Hippocampal formation (tissue), 2 donors: ENCODE measurements around the gene SDR42E2.
"Not testable (repeated sequence)": the region's sequence is repeated elsewhere in the genome, so short reads cannot be mapped to it uniquely, and the experiment has no call there.

ENCODE experiments used
- DNase-seq, 2 donors: peaks; one replicate each; lab custom pipeline; 2025; lab: John Stamatoyannopoulos, UW

The SDR42E2 gene

DNA sequence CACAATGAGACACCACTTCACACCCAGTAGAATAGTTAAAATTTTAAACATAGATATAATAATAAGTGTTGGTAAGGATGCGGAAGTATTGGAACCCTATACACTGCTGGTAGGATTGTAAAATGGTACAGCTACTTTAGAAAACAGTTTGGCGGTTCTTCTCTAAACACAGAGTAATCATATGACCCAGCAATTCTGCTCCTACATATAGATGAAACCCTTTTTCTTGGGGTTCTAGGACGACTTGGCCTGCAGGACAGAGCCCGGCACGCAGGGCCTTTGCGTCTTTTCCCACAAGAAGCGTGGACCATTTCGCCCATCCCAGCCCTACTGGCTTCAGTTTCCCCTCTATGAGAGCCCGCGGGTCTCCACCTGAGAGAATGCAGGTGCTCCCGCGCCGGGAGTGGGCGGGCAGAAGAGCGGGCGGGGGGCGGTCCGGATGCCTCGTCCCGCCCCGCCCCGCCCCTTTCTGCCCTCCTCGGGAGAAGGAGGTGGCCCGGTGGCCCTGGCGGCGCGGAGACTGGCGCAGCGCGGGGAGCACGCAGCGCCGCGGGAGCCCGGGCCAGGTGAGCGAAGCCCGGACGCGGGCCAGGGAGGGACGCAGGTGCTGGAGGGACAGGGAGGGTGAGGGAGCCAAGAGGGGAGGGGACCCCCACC lies at the start of gene SDR42E2:
TSS of gene SDR42E2 (plus strand) at position 508 of the 657 bp plus-strand sequence. CDS start 3,077 bp downstream, outside the sequence.
- DNase-seq: no peak

DNA sequence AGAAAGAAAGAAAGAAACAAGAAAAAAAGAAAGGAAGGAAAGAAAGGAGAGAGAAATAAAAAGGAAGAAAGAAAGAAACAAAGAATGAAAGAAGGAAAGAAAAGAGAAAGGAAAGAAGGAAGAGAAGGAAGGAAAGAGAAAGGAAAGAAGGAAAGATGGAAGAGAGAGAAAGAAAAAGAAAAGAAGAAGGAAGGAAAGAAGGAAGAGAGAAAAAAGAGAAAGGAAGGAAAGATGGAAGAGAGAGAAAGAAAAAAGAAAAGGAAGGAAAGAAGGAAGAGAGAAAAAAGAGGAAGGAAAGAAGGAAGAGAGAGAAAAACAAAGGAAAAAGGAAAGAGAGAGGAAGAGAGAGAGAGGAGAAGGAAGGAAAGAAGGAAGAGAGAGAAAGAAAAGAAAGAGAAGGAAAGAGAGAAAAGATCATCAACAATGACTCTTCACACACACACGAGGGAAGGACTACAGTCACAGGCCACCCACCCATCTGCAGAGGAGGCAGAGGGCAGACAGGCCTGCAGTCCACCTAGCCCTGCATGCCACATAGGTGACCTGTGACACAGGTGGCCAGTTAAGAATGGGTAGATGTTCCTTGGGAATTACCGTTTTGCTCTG lies 46.1 kb upstream of the SDR42E2 start:
- DNase-seq: no peak

- no peak for DNase-seq
These were observed 44.7 kb upstream of the SDR42E2 start for GRCh38 chr16:22117609-22118008.

DNA sequence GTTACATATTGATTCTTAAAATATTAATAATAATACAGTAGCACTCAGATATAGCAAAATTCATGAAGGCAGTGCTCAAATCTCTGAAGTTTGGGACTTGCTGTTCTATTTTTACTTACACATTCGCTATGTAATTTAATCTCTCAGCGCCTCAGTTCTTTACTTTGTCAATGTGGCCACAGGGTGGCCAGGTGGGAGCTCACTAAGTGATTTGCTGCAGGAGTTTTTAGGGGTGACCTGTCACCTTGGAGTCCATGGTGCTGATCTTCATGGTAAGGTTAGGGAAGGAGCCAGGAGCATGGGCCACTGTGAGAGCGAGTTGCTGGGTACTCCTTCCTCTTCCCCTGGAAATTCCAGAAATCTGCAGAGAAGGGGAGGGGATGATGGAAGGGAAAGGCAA lies 41.9 kb upstream of the SDR42E2 start:
- DNase-seq: no peak

DNA sequence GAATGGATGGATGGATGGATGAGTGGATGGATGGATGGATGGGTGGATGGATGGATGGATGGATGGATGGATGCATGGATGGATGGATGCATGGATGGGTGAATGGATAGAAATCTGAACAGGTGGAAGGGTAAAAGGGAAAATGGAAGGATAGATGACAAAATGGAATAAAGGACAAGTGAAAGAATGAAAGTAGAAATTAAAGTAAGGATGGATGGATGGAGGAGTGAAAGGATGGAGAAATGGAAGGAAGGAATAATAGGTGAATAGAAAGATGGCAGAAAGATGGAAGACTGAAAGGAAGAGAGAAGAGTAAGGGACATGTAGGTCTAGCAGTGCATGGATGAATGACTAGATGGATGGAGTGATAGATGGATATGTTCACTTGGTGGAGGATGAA lies 40.1 kb upstream of the SDR42E2 start:
- no peak for DNase-seq

GRCh38 chr16:22123146-22123545 lies 39.2 kb upstream of the SDR42E2 start:
- DNase-seq: no peak

- DNase-seq: no peak
These were observed 38.4 kb upstream of the SDR42E2 start for GRCh38 chr16:22123759-22124490.

GRCh38 chr16:22124583-22125284 lies 37.6 kb upstream of the SDR42E2 start:
- no peak for DNase-seq

- DNase-seq: no peak
These were observed 36.2 kb upstream of the SDR42E2 start for GRCh38 chr16:22126037-22126558.

DNA sequence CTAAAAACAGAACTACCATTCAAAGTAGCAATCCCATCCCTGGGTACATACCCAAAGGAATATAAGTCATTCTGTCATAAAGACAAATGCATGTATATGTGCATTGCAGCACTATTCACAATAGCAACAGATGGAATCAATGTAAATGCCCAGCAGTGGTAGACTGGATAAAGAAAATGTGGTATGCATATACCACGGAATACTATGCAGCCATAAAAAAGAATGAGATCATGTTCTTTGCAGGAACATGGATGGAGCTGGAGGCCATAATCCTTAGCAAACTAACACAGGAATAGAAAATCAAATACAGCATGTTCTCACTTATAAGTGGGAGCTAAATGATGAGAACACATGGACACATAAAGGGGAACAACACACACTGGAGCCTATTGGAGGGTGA lies 33.8 kb upstream of the SDR42E2 start:
- not testable (repeated sequence) for DNase-seq

GRCh38 chr16:22130528-22130927 lies 31.8 kb upstream of the SDR42E2 start:
- DNase-seq: no peak

DNA sequence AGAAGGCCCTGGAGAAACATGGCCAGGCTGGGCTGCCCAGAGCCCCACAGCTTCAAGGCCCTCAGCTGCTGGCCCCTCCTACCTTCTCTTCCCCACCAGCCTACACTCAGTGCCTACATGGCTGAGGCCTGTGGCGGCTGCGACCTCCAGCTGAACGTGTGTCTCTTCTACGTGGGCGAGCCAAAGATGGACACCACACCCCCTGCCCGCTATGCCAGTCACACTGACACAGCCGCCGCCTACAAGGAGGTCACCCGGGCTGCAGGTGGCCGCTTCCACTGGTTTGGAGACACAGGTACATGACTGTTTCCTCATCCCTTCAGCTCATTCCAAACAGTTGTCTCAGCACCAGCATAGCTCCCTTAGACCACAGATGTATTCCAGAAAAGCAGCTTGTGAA lies 29.5 kb upstream of the SDR42E2 start:
- no peak for DNase-seq

- DNase-seq: no peak
These were observed 23.8 kb upstream of the SDR42E2 start for GRCh38 chr16:22138482-22138881.

DNA sequence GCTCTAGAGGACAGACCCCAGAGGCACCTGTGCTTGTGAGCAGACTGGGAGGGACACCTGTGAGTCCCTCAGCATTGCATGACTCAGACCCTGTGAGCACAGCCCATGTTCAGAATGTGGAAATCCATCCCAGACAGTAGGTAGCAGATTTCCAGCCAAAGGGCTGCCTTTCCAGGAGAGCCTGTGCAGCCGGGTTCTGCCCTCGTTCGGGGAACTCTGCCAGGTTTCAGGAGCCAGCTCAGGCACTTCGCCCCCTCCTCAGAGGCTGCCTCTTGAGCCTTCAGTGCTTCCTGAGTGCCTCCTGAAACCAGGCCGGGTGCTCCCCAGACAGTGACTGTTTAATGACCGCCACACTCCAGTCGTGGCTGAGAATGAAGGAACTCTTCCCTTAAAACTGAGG lies 23.3 kb upstream of the SDR42E2 start:
- DNase-seq: no peak

GRCh38 chr16:22139732-22140131 lies 22.6 kb upstream of the SDR42E2 start:
- DNase-seq: no peak

DNA sequence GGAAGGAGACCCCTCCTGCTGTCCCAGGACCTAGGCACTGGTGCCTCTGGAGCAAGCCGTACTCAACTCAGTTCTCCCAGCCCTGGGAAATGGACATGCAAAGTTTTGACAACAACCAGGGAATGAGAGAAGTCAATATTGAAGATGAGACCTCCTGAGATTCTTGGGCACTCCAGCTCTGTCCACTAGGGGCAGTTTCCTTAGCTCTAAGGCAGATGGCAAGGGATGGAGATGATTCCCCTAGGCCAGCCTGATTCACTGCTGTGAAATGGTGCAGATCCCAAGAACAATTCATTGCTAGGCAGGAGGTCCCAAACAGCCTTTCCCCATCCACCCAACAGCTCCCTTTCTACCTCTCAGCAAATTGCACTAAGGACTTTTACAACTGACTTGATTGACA lies 20.5 kb upstream of the SDR42E2 start:
- no peak for DNase-seq

GRCh38 chr16:22144520-22144919 lies 17.8 kb upstream of the SDR42E2 start:
- DNase-seq: no peak

DNA sequence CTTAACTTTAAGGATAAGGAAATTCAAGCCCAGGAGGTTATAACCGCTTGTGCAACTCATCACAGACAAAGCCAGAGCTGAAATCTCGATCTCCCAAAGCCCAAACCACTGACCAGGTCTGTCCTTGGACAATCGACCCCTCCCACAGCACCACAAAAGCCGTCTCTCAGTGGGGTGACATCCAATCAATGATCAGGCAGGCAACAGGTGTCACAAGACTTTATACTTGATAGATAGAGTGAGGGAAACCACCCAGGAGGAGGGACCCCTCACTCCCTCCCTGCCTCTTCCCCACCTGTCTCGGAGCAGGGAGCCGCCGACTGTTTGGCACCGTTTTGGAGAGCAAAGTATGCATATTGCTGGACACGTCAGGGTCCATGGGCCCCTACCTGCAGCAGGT lies 14.5 kb upstream of the SDR42E2 start:
- DNase-seq: no peak

DNA sequence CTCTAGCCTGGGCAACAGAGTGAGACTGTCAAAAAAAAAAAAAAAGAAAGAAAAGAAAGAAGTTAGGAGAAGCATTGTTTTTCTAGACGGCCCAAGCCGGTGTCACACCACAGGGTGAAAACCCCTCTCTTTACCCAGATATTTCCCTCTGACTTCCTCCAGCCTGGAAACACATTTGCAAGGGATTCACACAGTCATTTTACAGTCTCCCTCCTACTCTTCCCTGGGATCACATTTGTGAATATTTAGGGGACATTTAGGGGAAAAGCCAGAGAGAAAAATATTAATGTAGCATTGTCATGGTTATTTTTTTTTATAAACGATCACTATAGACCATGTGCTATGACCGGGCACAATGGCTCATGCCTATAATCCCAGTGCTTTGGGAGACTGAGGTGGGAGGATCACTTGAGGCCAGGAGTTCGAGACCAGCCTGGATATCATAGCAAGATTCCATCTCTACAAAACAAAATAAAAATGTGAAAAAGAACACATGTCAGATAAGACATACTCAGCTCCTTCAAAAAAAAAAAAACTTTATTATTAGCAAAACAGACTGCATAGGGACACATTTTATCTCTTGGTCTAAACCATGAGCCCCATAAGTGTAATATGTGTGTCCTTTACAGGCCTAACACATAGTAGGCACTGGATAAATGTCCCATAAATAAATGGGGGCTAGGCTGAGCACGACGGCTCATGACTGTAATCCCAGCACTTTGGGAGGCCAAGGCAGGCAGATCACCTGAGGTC lies 10.9 kb upstream of the SDR42E2 start:
- DNase-seq: no peak

DNA sequence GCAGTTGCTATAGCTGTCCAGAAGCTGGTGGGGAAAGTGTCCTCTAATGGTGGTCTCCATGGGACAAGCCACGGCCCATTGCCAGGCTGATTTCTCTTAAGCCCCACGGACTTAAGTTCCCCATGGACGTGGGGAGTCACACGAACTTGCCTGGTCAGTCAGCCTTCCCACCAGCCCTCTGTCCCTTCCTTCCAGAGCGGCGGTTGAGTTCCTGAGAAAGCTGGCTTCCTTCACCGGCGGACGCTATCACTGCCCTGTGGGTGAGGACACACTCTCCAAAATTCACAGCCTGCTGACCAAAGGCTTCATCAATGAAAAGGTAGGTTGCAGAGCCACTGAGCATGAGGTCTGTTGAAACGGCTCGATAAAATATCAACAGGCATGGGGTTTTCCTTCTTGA lies 10.0 kb upstream of the SDR42E2 start:
- DNase-seq: no peak

- DNase-seq: not testable (repeated sequence)
These were observed 9.2 kb upstream of the SDR42E2 start for GRCh38 chr16:22153078-22153477.

GRCh38 chr16:22161401-22161800 lies 905 bp upstream of the SDR42E2 start:
- no peak for DNase-seq
